Transverse colon (tissue), 4 donors: ENCODE measurements around the gene FOXO1. TPM values are rescaled to one million over a fixed set of nuclear protein-coding genes. Genes with fewer than 3 reads are reported as not detected.
A peak's percentile ranks its signal among the peaks of the same experiment; 100 is the strongest.

ENCODE experiments used
- DNase-seq: peaks from one replicate; pipeline ENCODE4 v3.0.0-alpha.2; 2019
- H3K27ac ChIP-seq, 4 donors: fragments of 200-600 bp; sonication (generic); 2 replicates each; pipeline ENCODE4 v1.5.1; 2016 to 2018; ENCODE audit warnings: inconsistent platforms in 4 of 4
- H3K27me3 ChIP-seq: fragments of 200-600 bp; sonication (generic); 2 replicates; pipeline ENCODE4 v1.5.1; 2017; ENCODE audit warnings: inconsistent platforms
- H3K36me3 ChIP-seq, 4 donors: fragments of 200-600 bp; sonication (generic); 2 replicates each; pipeline ENCODE4 v1.5.1; 2017 to 2019; ENCODE audit warnings: inconsistent platforms in 4 of 4
- H3K4me1 ChIP-seq, 4 donors: fragments of 200-600 bp; sonication (generic); 2 replicates each; pipeline ENCODE4 v1.5.1; 2017 to 2020; ENCODE audit warnings: inconsistent platforms in 4 of 4
- H3K4me3 ChIP-seq, 4 donors: fragments of 200-600 bp; sonication (generic); 1 replicate in 1 of 4; 2 replicates in 3 of 4; pipeline versions ENCODE4 v1.5.1 to v1.6.1; 2017 to 2019; ENCODE audit warnings: inconsistent platforms in 4 of 4
- H3K9me3 ChIP-seq, 2 donors: fragments of 200-600 bp; sonication (generic); 2 replicates each; pipeline ENCODE4 v1.5.1; 2017 to 2019; ENCODE audit warnings: inconsistent platforms in 2 of 2
- CTCF ChIP-seq, 5 experiments: fragments of 200-600 bp in 3 of 5; fragments of 450-650 bp in 2 of 5; sonication (generic) in 3 of 5; IDR thresholded peaks; 1 replicate in 2 of 5; 2 replicates in 3 of 5; pipeline ENCODE4 v1.5.1; 2016 to 2017; ENCODE audit warnings: antibody characterized with exemption in 5 of 5, inconsistent platforms in 3 of 5, mild to moderate bottlenecking in 2 of 5, moderate library complexity in 1 of 5
- EP300 ChIP-seq: sonication (generic); formaldehyde crosslinking; IDR thresholded peaks from one replicate; pipeline ENCODE4 v1.6.1; 2017; ENCODE audit warnings: antibody characterized with exemption, low read depth
- POLR2A ChIP-seq: fragments of 450-650 bp; IDR thresholded peaks from one replicate; pipeline ENCODE4 v1.6.1; 2016; ENCODE audit warnings: antibody characterized with exemption, mild to moderate bottlenecking, moderate library complexity
- POLR2AphosphoS5 ChIP-seq, 3 donors: sonication (generic); formaldehyde crosslinking; IDR thresholded peaks; one replicate each; pipeline ENCODE4 v1.6.1; 2016; ENCODE audit warnings: antibody characterized with exemption in 3 of 3
- WGBS, 2 donors: methylation state at CpG; one replicate each; pipeline ENCODE4 v1.1.5; 2018; ENCODE audit warnings: low coverage in 1 of 2; 5-methylcytosine and 5-hydroxymethylcytosine counted together
- in situ Hi-C, 4 donors: fragments of 200-750 bp; cut with MboI; loops; one replicate each; pipeline versions ENCODE4 v1.15.0 to v1.15.1; 2017; ENCODE audit warnings: low sequenced_read_pairs in 3 of 4, low pct_ligation_motif_present in 1 of 4, low pct_unique_long_range_greater_than_20kb in 1 of 4
- intact Hi-C: fragments of 100-400 bp; cut with DNase I; formaldehyde crosslinking; loops from one replicate; pipeline ENCODE4 v1.15.1; 2023; ENCODE audit warnings: low total_unique reads
- total RNA-seq, 4 donors: library from RNA; depleted of rRNA; stranded (reverse); fragments of >200 nt; gene quantifications; one replicate each; pipeline ENCODE4 v1.1.0, GENCODE V29; 2016

Gene FOXO1
- total RNA-seq, 4 donors from 2014 or later: 19.1 to 48.9 (median 38.3) TPM

DNA sequence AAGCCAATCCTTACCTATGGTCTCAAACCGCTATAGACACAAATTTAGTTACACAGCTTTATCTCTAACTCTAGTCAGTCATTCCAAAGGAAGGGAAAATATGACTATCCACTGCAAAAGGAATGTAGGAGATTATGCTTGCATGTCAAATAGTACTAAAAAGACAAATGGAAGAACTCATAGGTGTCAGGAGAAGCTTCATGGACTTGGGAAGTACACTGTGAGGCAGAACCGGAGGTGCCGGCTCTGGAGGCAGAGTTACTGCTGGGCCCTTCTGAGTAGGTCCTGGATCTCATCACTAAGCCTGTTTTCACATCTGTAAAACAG, 97.5 kb downstream of the FOXO1 start:
- Histone ChIP-seq H3K36me3 (no peaks in the 10 kb centered on the region), H3K27ac (peak overlapping the region; percentile 1 to 41 (median 20)), H3K27me3 (no peaks in the 10 kb centered on the region), H3K9me3 (no peaks in the 10 kb centered on the region), H3K4me1 (peaks cover 14 to 74% (median 24%) of the 10 kb centered on the region in 4 donors), H3K4me3 (no peak overlapping the region)
- DNase-seq: no peak
- intact Hi-C loops (no loop called here), in situ Hi-C loops (no loop called here)
- no peak for TF ChIP-seq POLR2AphosphoS5 (IDR thresholded peaks at IDR 0.05)
- TF ChIP-seq EP300: no peak
- no peak for TF ChIP-seq CTCF (IDR thresholded peaks at IDR 0.05)
- no peak for TF ChIP-seq POLR2A
- 49 to 85% methylated on average over 3 of the region's 3 CpGs for WGBS, 2 donors

DNA sequence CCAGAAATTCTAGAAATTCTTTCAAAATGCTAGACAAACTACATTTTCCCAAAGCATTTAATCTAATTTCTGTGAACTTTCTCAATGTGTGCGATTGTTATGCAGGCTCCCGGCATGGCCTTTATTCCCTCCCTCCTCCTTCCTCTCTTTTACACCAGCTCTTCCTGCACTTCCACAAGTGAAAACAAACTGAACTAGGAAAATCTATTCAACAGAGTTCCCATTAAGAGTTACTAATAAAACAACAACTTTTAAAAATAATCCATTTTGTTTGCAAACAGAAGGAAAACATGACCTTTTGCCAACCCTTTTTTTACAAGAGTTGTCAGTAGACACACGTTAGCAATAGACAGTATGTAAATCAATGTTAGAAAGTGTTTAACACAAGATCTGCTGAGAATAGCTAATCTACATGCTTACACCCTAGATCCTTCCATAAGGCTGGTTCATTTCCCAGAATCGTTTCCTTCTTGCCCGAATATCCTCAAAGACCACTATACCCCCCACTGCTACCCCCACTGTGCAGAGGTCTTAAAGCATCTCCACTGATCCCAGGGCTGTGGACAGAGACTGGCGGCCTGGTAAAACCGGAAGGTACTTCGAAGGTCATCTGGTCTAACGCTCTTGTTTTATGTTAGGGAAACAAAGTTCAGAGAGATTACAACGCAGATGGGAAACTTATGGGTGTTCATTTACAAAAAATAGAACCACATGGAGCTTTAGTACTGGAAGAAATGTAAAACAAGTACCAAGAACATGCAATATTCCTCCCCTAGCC, 98.0 kb downstream of the FOXO1 start:
- Histone ChIP-seq H3K4me1 (peaks cover 14 to 79% (median 24%) of the 10 kb centered on the region in 4 donors), H3K27me3 (no peaks in the 10 kb centered on the region), H3K36me3 (no peaks in the 10 kb centered on the region), H3K9me3 (no peaks in the 10 kb centered on the region), H3K27ac (peak overlapping the region; percentile 1 to 41 (median 20)), H3K4me3 (no peak overlapping the region)
- intact Hi-C loops: no loop called here
- in situ Hi-C loops: no loop called here
- TF ChIP-seq POLR2AphosphoS5 (IDR thresholded peaks at IDR 0.05) (no peak), CTCF (IDR thresholded peaks at IDR 0.05) (no peak), POLR2A (no peak)
- 54 to 70% methylated on average over 6 to 10 of the region's 10 CpGs for WGBS, 2 donors
- no peak for DNase-seq

GRCh38 chr13:40566811-40567210, 99.6 kb downstream of the FOXO1 start:
- intact Hi-C loops: no loop called here
- no peaks in the 10 kb centered on the region for H3K27me3 ChIP-seq
- 61 to 67% methylated on average over 2 of the region's 2 CpGs for WGBS, 2 donors
- H3K36me3 ChIP-seq: no peaks in the 10 kb centered on the region
- H3K27ac ChIP-seq: no peak overlapping the region
- no peaks in the 10 kb centered on the region for H3K9me3 ChIP-seq
- in situ Hi-C loops: no loop called here
- DNase-seq: no peak
- H3K4me3 ChIP-seq: no peak overlapping the region
- TF ChIP-seq POLR2AphosphoS5 (IDR thresholded peaks at IDR 0.05): no peak
- no peak for TF ChIP-seq POLR2A
- no peak for TF ChIP-seq CTCF (IDR thresholded peaks at IDR 0.05)
- no peak for TF ChIP-seq EP300
- H3K4me1 ChIP-seq: peaks cover 21 to 86% (median 24%) of the 10 kb centered on the region in 4 donors

DNA sequence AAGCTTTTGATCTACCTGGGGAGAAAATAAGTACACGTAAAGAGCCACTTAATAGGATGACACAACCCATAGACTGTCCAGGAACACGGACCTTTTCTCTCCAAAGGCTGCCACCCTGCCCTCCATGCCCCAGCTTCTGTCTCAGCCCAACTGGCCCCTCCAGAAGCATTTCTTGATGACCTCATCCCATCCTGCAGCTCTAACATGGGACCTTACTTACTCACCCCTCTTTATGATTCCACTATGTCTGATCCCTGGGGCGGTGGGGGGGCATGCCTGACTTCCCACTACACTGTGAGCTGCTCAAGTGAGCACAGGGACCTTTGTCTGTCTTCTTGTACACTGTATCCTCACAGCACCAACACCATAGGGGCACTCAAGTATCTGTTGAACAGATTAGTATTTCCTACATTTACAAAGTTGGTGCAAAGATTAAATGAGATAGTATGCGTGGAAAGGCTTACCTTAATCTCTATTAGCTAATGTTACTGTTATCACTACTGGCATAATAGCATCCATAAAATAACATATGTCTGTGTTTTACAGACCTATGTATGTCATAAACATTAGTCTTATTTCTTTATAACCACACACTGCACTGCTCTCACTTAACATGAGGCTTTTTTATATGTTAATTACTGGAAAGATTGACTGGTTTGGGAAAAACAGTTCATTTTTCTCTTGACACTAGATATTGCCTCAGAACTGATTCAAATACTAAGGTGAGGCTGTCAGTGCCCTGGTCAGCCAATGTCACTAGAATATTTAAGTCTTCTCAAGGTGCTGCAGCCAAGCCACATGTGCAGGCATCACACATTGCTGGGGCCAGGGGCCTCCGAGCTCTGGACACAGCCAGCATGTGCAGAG, 100.9 kb downstream of the FOXO1 start:
- no peaks in the 10 kb centered on the region for H3K9me3 ChIP-seq
- intact Hi-C loops: no loop called here
- 84 to 94% methylated on average over 2 to 5 of the region's 5 CpGs for WGBS, 2 donors
- no peaks in the 10 kb centered on the region for H3K36me3 ChIP-seq
- H3K27ac ChIP-seq: no peak overlapping the region
- TF ChIP-seq CTCF (IDR thresholded peaks at IDR 0.05) (no peak), POLR2AphosphoS5 (IDR thresholded peaks at IDR 0.05) (no peak), POLR2A (no peak), EP300 (no peak)
- H3K4me3 ChIP-seq: no peak overlapping the region
- in situ Hi-C loops: no loop called here
- H3K27me3 ChIP-seq: no peaks in the 10 kb centered on the region
- no peak for DNase-seq
- H3K4me1 ChIP-seq: peaks cover 21 to 78% (median 24%) of the 10 kb centered on the region in 4 donors
